ENCODE measurements around the gene NRXN3. TPM values are rescaled to one million over a fixed set of nuclear protein-coding genes. Genes with fewer than 3 reads are reported as not detected.

Gene NRXN3
- total RNA-seq, 1 experiment from 2014 or later: not detected

DNA sequence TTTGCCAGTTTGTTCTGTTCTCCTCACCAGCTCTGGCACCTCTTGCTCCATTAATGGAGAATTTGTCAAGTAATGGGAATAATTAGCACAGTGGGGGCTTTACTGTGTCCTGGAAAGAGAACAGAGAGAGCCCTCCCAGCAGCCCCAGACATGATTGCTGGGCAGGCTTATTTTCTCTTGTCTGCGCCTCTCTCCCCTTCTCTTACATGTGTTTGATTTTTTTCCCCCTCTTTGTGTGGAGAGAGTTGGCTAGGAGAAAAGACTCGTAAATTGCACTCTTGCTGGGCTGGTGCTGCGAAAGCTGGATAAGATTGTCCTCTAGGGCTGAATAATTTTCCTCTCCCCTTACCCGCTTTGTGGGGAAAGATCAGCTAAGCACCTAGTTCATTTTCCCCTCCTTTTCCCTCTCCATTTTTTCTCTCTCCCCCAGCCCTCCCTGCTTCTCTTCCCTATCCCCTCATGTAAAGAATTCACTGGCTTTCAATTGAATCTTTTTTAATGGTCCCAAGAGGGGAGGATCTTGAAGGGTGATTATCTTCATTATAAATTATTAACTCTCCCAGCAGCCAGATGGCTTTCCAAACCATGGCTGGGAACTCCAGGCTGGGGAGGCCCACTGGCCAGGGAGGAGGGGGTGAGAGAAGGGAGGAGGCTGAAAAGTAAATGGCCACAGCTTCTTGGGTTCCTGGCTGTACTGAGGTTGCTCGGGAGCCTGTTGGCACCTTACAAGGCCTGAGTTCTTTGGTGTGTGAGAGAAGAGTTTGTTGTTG lies 62.2 kb downstream of the NRXN3 start:
- Histone ChIP-seq H3K9me3 (ENCODE audit: control insufficient read depth in 1 of 2, insufficient read depth in 1 of 2, low read depth in 1 of 2, low read length in 2 of 2) (no peaks in the 10 kb centered on the region), H3K4me1 (ENCODE audit: control insufficient read depth in 1 of 2, insufficient read depth in 2 of 2, low read length in 2 of 2) (no peaks in the 10 kb centered on the region), H3K79me2 (ENCODE audit: insufficient read depth, low read length) (no peaks in the 10 kb centered on the region), H3K36me3 (ENCODE audit: control insufficient read depth in 1 of 2, insufficient read depth in 2 of 2, low read length in 2 of 2) (no peaks in the 10 kb centered on the region), H2AFZ (ENCODE audit: low read depth, low read length, poor library complexity, severe bottlenecking) (no peak overlapping the region), H3K4me2 (ENCODE audit: low read length) (no peak overlapping the region), H3K27me3 (ENCODE audit: insufficient read depth, low read length) (peaks cover 24% of the 10 kb centered on the region), H3K9ac (ENCODE audit: low read length) (no peak overlapping the region), H3K9me2 (ENCODE audit: insufficient read depth) (no peaks in the 10 kb centered on the region), H4K20me1 (ENCODE audit: insufficient read depth) (no peaks in the 10 kb centered on the region), H3K4me3 (replicated peaks in 1 of 2; ENCODE audit: low read depth in 1 of 2, low read length in 2 of 2) (no peak overlapping the region), H3K27ac (ENCODE audit: low read depth, low read length) (no peak overlapping the region)
- ATAC-seq: no peak
- BruUV-seq (replicated peaks): no TSS peak
- TF ChIP-seq CTCF (IDR thresholded peaks at IDR 0.05 in 2 of 3, conservative IDR thresholded peaks at IDR 0.05 in 1 of 3; ENCODE audit: borderline replicate concordance in 1 of 3, insufficient read depth in 1 of 3, low read depth in 2 of 3, low read length in 2 of 3) (no peak), ZNF274 (IDR thresholded peaks at IDR 0.05; ENCODE audit: low read depth, low read length) (no peak), SIN3A (IDR thresholded peaks at IDR 0.05; ENCODE audit: low read depth) (no peak), CBX3 (IDR thresholded peaks at IDR 0.05; ENCODE audit: low read depth) (no peak), CEBPB (IDR thresholded peaks at IDR 0.05; ENCODE audit: low read depth) (no peak), RAD21 (IDR thresholded peaks at IDR 0.05; ENCODE audit: low read depth) (no peak), EGR1 (IDR thresholded peaks at IDR 0.05; ENCODE audit: low read depth) (no peak), ELF1 (IDR thresholded peaks at IDR 0.05; ENCODE audit: borderline replicate concordance, low read depth) (no peak), JUND (IDR thresholded peaks at IDR 0.05) (no peak), EZH2 (IDR thresholded peaks at IDR 0.05) (no peak), EZH2phosphoT487 (IDR thresholded peaks at IDR 0.05; ENCODE audit: borderline replicate concordance) (no peak), YY1 (IDR thresholded peaks at IDR 0.05; ENCODE audit: extremely low read depth, insufficient replicate concordance, low read depth, low read length) (no peak), SP1 (IDR thresholded peaks at IDR 0.05; ENCODE audit: low read depth) (no peak), POLR2AphosphoS5 (IDR thresholded peaks at IDR 0.05; ENCODE audit: low read depth, low read length) (no peak), ATF3 (IDR thresholded peaks at IDR 0.05) (no peak), SRF (IDR thresholded peaks at IDR 0.05; ENCODE audit: low read depth) (no peak), ZFX (IDR thresholded peaks at IDR 0.05) (no peak)
- TF ChIP-seq, protein P1, sequence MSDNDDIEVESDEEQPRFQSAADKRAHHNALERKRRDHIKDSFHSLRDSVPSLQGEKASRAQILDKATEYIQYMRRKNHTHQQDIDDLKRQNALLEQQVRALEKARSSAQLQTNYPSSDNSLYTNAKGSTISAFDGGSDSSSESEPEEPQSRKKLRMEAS (IDR thresholded peaks at IDR 0.05): no peak
- TF ChIP-seq, protein P2, sequence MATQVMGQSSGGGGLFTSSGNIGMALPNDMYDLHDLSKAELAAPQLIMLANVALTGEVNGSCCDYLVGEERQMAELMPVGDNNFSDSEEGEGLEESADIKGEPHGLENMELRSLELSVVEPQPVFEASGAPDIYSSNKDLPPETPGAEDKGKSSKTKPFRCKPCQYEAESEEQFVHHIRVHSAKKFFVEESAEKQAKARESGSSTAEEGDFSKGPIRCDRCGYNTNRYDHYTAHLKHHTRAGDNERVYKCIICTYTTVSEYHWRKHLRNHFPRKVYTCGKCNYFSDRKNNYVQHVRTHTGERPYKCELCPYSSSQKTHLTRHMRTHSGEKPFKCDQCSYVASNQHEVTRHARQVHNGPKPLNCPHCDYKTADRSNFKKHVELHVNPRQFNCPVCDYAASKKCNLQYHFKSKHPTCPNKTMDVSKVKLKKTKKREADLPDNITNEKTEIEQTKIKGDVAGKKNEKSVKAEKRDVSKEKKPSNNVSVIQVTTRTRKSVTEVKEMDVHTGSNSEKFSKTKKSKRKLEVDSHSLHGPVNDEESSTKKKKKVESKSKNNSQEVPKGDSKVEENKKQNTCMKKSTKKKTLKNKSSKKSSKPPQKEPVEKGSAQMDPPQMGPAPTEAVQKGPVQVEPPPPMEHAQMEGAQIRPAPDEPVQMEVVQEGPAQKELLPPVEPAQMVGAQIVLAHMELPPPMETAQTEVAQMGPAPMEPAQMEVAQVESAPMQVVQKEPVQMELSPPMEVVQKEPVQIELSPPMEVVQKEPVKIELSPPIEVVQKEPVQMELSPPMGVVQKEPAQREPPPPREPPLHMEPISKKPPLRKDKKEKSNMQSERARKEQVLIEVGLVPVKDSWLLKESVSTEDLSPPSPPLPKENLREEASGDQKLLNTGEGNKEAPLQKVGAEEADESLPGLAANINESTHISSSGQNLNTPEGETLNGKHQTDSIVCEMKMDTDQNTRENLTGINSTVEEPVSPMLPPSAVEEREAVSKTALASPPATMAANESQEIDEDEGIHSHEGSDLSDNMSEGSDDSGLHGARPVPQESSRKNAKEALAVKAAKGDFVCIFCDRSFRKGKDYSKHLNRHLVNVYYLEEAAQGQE (IDR thresholded peaks at IDR 0.05; ENCODE audit: low read depth): no peak
- CTCF ChIA-PET: no interaction called here
- RAD21 ChIA-PET (ENCODE audit: low non-redundant PET in 1 of 2, low total read pairs in 2 of 2, uncharacterized antibody in 2 of 2, unreplicated experiment in 2 of 2): no interaction called here
- no peak for DNase-seq (ENCODE audit: low read depth, low spot score)
- intact Hi-C loops (cut with micrococcal nuclease): no loop called here
- POLR2A ChIA-PET: no interaction called here

Data from HCT116 (cell line).